Peyer's patch (tissue), 4 donors: ENCODE measurements around the gene AQP3. TPM values are rescaled to one million over a fixed set of nuclear protein-coding genes. Genes with fewer than 3 reads are reported as not detected.
A peak's percentile ranks its signal among the peaks of the same experiment; 100 is the strongest.

ENCODE experiments used
- DNase-seq, 3 donors: peaks; one replicate each; pipeline ENCODE4 v3.0.0-alpha.2; 2017 to 2019
- H3K27ac ChIP-seq, 4 donors: fragments of 200-600 bp; sonication (generic); one replicate each; pipeline ENCODE4 v1.5.1; 2016 to 2019
- H3K27me3 ChIP-seq, 2 donors: fragments of 200-600 bp; sonication (generic); one replicate each; pipeline ENCODE4 v1.5.1; 2019
- H3K36me3 ChIP-seq, 3 donors: fragments of 200-600 bp; sonication (generic); one replicate each; pipeline ENCODE4 v1.5.1; 2016 to 2019
- H3K4me1 ChIP-seq, 4 donors: fragments of 200-600 bp; sonication (generic); one replicate each; pipeline ENCODE4 v1.5.1; 2016 to 2019
- H3K4me3 ChIP-seq, 4 donors: fragments of 200-600 bp; sonication (generic); 1 replicate in 3 of 4; 2 replicates in 1 of 4; pipeline ENCODE4 v1.5.1; 2016 to 2019; ENCODE audit warnings: mild to moderate bottlenecking in 1 of 4
- H3K9me3 ChIP-seq, 4 donors: fragments of 200-600 bp; sonication (generic); one replicate each; pipeline ENCODE4 v1.5.1; 2016 to 2019; ENCODE audit warnings: mild to moderate bottlenecking in 1 of 4
- CTCF ChIP-seq, 6 experiments: fragments of 450-650 bp in 4 of 6; fragments of 200-600 bp in 2 of 6; sonication (generic) in 1 of 6; IDR thresholded peaks; one replicate each; pipeline ENCODE4 v1.5.1; 2017 to 2019; ENCODE audit warnings: antibody characterized with exemption in 6 of 6, mild to moderate bottlenecking in 3 of 6, moderate library complexity in 1 of 6
- POLR2A ChIP-seq, 2 donors: fragments of 450-650 bp; IDR thresholded peaks; one replicate each; pipeline ENCODE4 v1.5.1; 2017; ENCODE audit warnings: antibody characterized with exemption in 2 of 2, mild to moderate bottlenecking in 2 of 2, moderate library complexity in 2 of 2
- total RNA-seq, 4 donors: library from RNA; depleted of rRNA; stranded (reverse); fragments of >200 nt; gene quantifications; one replicate each; pipeline ENCODE4 v1.1.0, GENCODE V29; 2016

The AQP3 gene
- total RNA-seq, 4 donors from 2014 or later = 12.4 to 424 (median 260) TPM

- DNase-seq = peak in 1 of 3 donors; percentile 37
- Histone ChIP-seq H3K27me3 (no peaks in the 10 kb centered on the region), H3K4me1 (peaks cover 0 to 30% (median 4%) of the 10 kb centered on the region in 4 donors), H3K27ac (peak overlapping the region in 1 of 4 donors; percentile 25), H3K36me3 (no peaks in the 10 kb centered on the region), H3K9me3 (no peaks in the 10 kb centered on the region), H3K4me3 (no peak overlapping the region)
- TF ChIP-seq POLR2A (IDR thresholded peaks at IDR 0.05) = no peak
- TF ChIP-seq CTCF (IDR thresholded peaks at IDR 0.05) = no peak
Observed at GRCh38 chr9:33453999-33454660, 6.7 kb upstream of the AQP3 start.

GRCh38 chr9:33453286-33453860 lies 6.0 kb upstream of the AQP3 start:
- Histone ChIP-seq H3K27me3 (no peaks in the 10 kb centered on the region), H3K27ac (peak overlapping the region in 1 of 4 donors; percentile 42), H3K36me3 (no peaks in the 10 kb centered on the region), H3K9me3 (no peaks in the 10 kb centered on the region), H3K4me1 (peaks cover 0 to 23% (median 0%) of the 10 kb centered on the region in 4 donors), H3K4me3 (no peak overlapping the region)
- DNase-seq = no peak
- TF ChIP-seq CTCF (IDR thresholded peaks at IDR 0.05) = no peak
- no peak for TF ChIP-seq POLR2A (IDR thresholded peaks at IDR 0.05)

- DNase-seq = peak; percentile 43 to 72 (median 70)
- no peak overlapping the region for H3K4me3 ChIP-seq
- H3K27ac ChIP-seq = peak overlapping the region in 1 of 4 donors; percentile 42
- TF ChIP-seq POLR2A (IDR thresholded peaks at IDR 0.05) (no peak), CTCF (IDR thresholded peaks at IDR 0.05) (peak in 5 of 6 experiments; percentile 20 to 71 (median 66))
- H3K27me3 ChIP-seq = no peaks in the 10 kb centered on the region
- H3K9me3 ChIP-seq = no peaks in the 10 kb centered on the region
- H3K36me3 ChIP-seq = no peaks in the 10 kb centered on the region
- peaks cover 0 to 23% (median 2%) of the 10 kb centered on the region in 4 donors for H3K4me1 ChIP-seq
Observed at GRCh38 chr9:33452828-33453271, 5.5 kb upstream of the AQP3 start.

- no peaks in the 10 kb centered on the region for H3K27me3 ChIP-seq
- H3K4me1 ChIP-seq = peaks cover 4 to 36% (median 13%) of the 10 kb centered on the region in 4 donors
- no peaks in the 10 kb centered on the region for H3K36me3 ChIP-seq
- H3K4me3 ChIP-seq = no peak overlapping the region
- no peak overlapping the region for H3K27ac ChIP-seq
- H3K9me3 ChIP-seq = no peaks in the 10 kb centered on the region
- DNase-seq = peak in 2 of 3 donors; percentile 54 to 69
- TF ChIP-seq CTCF (IDR thresholded peaks at IDR 0.05) (no peak), POLR2A (IDR thresholded peaks at IDR 0.05) (no peak)
Observed at GRCh38 chr9:33450621-33451146, 3.3 kb upstream of the AQP3 start.

- no peak for DNase-seq
- no peaks in the 10 kb centered on the region for H3K27me3 ChIP-seq
- TF ChIP-seq CTCF (IDR thresholded peaks at IDR 0.05) (no peak), POLR2A (IDR thresholded peaks at IDR 0.05) (no peak)
- peaks cover 4 to 43% (median 15%) of the 10 kb centered on the region in 4 donors for H3K4me1 ChIP-seq
- H3K9me3 ChIP-seq = no peaks in the 10 kb centered on the region
- no peak overlapping the region for H3K4me3 ChIP-seq
- no peaks in the 10 kb centered on the region for H3K36me3 ChIP-seq
- no peak overlapping the region for H3K27ac ChIP-seq
Observed at GRCh38 chr9:33449715-33450114, 2.3 kb upstream of the AQP3 start.
